NCI-H1105 treated with DMSO at 0.1 percent for 48 hours (cell line): ENCODE results near the gene P2RX2.

ENCODE experiments used
- DNase-seq: peaks from one replicate; lab custom pipeline; 2025; lab: John Stamatoyannopoulos, UW

Gene P2RX2

DNA sequence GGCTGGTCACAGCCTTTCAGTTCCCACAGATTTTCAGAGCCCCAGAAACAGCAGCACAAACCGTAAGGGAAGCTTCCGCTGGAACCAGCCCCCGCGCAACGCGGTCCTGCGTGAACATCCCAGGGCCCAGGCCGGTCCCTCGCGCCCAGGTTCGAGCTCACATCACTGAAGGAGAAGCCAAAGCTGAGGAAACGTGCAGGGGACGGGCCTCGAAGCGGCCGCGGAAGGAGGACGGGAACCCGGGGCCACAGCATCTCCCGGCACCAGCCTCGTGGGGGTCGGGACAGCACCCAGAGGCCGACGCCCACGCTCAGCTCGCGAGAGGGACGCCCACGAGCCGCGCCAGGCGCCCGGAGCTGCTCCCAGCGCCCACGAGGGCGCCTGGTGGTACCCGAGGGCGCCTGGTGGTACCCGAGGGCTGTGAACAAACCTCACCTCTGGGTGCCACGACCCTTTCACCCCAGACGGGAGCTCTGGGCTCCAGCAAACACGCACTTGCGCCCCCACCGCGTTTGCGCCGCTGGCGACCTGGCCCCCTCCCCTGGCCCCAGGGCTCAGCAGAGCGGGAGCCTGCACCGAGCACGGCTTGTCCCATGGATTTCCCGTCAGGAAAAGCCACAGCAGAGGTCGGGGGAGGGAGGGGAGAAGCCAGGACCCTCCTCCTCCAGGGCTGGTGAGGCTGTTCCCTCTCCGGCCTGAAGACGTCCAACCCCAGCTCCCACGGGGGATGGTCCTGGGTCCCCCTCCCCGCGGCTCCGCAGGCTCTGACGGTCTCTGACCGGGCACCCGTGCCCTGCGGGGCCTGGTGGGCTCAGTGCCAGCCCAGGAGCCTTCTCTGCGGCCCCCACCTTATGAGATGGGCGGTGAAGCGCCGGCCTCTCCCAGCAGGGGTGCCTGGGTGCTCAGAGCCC is 15.1 kb upstream of the P2RX2 start:
- no peak for DNase-seq

DNA sequence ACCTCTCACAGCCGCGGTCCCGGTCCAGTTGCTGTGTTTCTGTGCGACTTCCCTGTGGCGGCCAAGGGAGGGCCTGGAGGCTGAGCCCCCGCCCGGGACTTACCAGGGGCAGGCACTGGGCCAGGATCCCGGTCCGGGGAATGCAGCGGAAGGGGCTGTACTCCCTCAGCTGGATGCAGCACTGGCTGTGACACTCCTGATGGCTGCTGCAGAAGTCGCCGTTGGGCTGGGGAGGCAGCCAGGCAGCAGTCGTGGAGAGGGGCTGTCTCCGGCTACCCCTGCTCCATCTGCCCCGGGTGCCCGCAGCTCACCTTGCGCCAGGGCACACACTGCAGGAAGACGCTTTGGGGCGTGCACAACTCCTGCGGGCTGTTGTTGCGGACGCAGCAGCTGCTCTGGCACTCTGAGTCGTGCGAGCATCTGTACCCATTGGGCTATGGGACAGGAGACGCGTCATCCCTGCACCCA is 14.4 kb upstream of the P2RX2 start:
- no peak for DNase-seq

DNA sequence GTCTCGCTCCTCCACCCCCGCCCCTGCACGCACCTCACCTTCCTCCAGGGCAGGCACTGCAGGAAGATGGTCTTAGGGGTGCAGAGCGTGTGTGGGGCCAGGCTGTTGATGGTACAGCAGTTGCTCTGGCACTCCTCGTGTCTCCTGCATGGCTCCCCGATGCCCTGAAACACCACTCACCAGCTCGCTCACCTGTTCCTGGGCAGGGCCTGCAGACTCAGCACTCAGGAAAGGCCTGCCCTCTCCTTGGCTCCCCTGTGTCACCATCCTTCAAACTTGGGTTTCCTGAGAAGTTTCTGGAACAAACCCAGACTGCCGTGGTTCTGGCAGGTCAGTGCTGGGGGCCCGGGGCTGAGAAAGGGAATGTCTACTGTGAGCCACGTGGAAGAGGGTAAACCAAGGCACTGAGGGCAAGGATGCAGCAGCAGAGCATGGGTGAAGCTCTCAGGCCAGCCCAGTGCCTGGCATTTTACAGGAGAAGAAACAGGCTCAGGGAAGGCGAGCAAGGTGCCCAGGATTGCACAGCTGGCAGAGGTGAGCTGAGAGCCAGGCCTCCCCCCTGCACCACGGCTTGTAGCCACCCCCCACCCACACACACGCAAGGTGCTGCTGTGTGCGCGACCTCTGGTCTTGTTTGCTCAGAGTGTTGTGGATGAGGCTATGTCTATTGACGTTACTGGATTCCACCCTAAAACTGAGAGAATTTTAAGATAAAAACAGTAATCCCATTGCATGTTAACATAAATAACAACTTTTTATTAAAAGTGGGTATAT is 13.7 kb upstream of the P2RX2 start:
- no peak for DNase-seq

DNA sequence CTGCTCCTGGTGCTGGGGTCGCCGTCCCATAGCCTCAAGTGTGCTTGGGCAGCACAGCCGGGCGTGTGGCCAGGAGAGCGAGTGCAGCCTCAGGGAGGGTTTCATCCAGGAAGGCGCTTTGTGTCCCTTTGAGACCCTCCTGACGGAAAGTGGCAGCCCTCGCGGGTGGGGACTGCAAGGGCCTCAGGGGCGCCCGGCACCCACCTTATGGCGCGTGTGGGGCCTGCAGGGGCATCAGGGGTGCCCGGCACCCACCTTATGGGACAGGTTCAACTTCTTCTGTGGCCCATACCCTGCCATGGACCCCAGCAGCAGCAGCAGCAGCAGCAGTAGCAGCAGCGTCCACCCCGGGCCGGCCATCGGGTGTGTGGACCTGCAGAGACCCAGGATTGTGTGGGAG is 12.7 kb upstream of the P2RX2 start:
- DNase-seq: no peak

DNA sequence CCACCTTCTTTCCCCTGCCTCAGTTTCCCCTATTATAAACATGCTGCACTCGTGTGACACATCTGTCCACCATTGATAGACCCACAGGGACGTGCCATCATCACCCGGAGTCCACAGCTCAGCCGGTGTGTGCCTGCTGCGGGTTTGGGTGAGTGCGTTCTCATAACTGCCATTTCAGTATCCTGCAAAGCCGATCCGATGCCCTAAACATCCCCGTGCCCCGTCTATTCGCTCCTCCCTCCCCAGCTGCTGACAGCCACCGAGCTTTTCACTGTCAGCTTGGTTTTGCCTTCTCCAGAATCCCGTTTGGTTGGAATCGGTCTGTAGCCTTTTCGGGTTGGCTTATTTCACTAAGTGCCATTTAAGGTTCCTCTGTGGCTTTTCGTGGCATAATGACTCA is 12.1 kb upstream of the P2RX2 start:
- no peak for DNase-seq

DNA sequence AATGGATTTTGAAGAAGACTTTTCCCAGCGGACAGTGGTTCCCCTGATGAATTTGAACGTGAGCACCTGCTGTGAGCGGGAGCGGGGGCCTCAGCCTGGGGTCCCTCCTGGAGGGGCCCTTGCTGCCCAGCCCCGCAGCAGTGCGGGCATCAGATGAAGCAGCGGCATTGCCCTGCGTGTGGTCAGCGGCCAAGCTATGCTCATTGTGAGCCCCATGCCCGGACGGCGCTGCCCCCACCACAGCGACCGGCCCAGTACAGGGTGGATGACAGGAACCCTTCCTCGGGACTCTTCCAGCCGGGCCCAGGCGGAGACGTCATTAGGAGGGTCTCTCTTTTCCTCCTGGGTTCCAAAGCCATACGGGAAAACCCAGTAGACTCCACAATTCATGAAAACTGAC is 11.6 kb upstream of the P2RX2 start:
- DNase-seq: no peak

DNA sequence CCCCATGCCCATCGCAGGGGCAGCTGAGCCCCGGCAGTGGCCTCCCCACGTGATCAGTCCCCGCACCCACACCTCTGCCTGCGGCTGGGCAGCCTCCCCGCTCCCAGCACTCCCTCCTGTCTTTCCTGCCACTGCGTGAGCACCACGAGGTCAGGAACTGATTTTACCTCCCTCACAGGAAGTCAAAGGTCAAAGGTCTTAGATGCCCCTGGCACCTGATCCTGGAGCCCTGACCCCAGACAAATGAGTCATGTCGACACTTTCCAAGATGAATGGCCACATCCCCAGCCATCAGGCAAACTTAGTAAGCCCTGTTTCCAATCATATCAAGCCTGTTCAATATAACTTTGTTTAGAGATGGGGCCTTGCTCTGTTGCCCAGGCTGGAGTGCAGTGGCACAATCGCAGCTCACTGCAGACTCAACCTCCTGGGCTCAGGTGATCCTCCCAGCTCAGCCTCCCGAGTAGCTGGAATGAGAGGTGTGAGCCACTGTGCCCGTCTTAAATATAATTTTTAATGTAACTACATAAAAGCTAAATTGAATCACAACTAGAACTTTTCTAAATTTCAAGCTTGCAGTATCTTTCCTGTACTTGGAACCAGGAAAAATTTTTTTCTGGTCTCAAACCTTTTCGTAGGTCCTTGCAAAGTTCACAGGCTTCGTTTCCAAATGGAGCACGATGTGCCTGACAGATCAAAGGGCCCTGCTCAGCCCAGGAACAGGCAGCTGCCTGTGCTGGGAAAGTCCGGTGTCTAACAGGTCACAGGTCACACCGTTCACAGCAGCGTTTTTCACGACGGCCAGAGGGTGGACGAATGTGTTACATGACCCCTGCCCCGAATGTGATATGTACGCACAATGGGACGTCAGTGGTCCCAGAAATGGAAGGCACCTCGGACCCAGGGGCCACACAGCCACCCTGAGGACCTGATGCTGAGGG is 10.1 kb upstream of the P2RX2 start:
- no peak for DNase-seq

DNA sequence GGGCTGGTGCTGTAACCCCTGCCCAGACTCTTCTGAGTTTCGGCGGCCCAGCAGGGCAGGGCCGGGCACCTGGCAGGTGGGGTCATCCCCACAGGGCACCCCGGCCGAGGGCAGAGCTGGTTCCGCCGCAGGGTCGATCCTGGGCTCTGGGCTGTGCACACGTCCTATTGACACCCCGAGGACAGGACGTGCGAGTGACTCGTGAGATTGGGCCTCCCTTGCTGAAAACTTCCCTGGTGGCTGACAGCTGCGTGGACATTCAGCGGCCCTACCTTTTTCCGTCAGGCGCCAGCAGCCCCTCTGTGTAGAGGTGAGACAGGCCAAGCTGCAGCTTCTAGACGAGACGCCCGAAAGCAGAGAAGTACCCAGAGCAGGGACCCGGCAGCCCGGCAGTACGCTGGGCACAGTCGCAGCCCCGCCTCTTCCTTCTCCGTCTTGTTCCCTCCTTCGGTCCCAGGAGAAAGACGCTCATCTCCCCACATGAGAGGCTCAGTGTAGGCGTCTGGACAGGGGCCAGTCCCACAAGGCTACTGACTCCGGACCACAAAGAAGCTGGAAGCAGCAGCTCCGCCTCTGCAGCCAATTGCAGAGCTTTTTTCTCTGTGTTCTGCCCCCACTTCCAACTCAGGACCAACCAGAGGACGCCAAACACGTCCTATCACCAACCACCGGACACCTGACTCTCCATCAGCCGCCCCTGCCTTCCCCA is 8.4 kb upstream of the P2RX2 start, which contains the start of gene LRCOL1:
LRCOL1 (minus strand) TSS at position 532 of the 709 bp plus-strand sequence. CDS start 4,331 bp downstream, outside the sequence.
- no peak for DNase-seq

DNA sequence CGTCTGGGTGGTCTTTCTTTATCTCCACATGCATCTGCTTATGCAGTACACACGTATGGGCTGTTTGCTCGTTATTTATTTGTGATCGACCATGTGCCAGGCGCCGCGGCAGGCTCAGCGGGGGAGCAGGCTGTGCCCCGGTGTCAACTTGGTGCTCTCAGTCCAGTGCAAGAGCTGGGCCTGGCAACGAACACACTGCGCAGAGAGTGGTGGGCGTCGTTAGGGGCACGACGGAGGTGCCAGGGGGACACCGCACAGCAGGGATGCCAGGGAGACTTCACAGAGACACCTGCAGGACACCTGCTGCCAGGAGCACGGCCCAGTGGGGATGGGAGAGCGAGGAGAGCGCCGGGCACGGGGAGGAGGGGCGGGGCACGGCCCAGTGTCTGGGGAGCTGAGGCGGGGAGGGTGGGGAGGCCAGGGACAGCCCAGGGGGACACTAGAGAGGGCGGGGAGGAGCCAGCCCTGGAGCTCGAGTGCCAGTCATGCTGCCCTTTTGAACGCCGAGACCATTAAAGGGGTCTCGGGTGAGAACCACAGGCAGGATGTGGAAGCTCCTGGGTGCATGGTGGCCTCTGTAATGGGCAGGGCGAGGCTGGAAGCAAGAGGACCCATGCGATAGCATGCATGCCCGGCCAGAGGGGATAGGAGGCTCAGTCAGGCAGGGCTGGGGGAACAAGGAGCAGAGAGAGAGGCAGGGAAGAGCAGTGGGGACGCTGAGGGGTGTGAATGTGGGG is 7.5 kb upstream of the P2RX2 start:
- peak; percentile 28 for DNase-seq

DNA sequence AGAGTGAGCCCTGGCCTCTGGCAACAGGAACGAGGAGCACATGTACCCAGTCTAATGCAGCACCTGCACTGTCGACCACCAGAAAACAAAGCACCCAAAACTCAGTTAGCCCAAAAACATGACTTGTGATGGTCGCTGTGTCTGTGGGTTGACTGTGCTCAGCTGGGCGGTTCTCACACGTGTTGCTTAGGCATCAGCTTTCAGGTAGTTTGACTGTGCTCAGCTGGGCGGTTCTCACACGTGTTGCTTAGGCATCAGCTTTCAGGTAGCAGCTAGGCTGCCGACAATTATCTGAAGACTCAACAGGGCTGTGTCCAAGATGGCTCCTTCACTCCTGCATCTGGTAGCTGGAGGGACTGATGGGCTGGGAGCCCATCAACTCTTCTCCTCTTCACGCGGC is 7.0 kb upstream of the P2RX2 start:
- no peak for DNase-seq

DNA sequence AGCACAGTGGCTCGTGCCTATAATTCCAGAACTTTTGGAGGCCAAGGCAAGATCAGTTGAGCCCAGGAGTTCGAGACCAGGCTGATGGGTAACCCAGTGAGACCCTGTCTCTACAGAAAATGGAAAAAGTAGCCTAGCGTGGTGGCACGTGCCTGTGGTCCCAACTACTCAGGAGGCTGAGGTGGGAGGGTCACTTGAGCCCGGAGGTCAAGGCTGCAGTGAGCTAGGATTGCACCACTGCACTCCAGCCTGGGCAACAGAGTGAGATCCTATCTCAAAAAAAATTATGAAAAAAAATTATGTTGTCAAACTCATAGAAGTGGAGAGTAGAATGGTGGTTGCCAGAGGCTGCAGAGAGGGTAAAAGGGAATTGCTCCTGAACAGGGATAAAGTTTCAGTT is 4.5 kb upstream of the P2RX2 start:
- no peak for DNase-seq

DNA sequence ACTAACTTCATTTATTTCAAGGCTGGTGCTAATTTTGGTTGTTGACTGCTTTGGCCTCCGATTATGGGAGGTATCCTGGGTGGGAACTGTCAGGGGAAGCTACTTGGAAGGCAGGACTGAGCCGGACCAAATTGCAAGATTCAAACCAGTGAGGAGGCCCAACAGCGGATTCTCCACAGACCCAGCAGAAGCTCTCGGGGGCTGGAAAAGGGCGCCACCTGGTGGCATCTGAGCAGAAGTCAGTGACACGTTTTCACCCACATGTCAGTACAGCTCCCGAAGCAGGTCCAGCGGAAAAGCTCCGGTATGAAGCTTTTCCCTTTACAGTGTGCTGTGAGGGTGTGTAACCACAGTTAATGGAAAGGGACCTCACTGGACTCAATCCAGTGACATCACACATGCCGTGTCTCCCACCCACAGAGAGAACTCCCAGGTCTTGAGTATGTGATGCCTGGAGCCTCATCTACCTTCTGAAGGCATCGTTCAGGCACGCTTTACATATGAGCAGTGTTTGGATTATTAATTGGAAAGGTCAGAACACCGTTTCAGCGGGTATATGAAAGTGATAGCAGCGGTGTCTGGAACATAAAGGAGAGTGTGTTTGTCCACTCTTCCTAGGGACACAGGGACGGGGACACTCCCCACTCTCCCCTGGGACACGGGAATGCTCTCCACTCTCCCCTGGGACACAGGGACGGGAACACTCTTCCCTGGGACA is 3.6 kb upstream of the P2RX2 start:
- DNase-seq: peak; percentile 83

DNA sequence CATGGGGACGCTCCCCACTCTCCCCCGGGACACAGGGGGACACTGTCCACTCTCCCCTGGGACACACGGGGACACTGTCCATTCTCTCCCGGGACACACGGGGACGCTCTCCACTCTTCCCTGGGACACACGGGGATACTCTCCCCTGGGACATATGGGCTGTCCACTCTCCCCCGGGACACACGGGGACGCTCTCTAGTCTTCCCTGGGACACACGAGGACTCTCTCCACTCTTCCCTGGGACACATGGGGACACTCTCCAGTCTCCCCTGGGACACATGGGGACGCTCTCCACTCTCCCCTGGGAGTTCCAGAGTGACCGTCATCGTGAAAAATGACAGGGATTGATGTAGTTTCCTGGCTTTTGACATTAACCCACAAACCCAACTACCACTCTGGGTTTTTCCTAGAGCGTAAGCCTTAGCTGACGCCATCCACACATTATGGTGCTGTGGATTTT is 3.0 kb upstream of the P2RX2 start:
- no peak for DNase-seq

DNA sequence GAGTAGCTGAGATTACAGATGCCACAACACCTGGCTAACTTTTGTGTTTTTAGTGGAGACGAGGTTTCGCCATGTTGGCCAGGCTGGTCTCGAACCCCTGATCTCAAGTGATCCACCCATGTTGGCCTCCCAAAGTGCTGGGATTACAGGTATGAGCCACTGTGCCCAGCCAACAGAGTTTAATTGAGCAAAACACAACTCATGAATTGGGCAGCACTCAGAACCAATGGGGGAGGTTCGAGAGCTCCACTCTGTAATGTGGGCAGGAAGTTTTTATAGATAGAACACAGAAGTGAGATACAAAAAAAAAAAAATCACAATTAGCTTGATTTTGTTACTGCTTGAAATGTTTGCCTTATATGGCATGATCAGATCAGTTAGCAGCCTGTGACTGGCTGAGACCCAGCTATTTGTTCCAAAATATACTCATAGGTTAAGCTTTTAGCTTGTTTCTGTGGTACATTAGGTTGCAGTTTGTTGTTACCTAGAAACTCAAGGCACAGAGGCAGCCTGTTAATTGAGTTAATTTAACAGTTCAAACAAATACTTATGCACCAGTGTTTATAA is 1.4 kb upstream of the P2RX2 start:
- no peak for DNase-seq

DNA sequence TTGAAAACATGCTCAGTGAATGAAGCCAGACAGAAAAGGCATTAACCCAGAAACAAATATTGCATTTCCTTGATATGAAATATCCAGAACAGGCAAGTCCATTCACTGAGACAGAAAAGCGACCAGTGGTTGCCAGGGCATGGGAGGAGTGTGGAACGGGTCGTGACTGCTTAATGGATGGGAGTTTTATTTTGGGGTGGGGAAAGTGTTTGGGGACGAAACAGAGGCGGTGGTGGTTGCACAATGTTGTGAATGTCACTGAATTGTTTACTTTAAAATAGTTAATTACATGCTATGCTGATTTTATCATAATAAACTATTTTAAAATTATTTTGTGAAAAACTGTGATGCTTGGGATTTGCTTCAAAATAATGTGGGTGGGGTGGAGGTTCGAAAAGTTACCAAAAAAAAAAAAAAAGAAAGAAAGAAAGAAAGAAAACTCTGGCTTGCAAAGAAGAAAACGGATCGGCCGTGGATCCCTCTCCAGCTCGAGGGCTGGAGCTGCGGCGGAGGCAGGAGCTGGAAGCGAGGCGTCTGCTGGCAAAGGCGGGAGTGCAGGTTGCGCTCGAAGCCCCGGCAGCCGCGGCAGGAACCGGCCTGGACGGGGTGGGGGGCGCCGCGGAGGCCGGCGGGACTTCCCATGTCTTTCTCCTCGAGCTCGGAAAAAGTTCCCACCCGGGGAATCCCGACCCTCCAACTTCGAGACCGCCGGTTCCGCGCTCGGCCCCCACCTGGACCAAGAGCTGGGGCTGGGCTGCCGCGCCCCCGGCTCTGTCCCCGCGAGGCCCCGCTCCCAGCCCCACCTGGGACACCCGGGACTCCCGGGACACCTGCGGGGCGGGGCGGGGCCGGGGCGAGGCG is 524 bp upstream of the P2RX2 start:
- no peak for DNase-seq

DNA sequence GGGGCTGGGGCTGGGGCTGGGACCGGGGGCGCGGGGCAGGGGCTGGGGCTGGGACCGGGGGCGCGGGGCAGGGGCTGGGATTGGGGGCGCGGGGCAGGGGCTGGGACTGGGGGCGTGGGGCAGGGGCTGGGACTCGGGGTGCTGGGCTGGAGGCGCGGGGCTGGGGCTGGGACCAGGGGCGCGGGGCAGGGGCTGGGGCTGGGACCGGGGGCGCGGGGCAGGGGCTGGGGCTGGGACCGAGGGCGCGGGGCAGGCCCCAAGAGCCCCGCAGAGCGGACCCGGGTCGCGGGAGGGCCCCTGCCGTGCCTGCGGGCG is 452 bp downstream of the P2RX2 start:
- DNase-seq: no peak

DNA sequence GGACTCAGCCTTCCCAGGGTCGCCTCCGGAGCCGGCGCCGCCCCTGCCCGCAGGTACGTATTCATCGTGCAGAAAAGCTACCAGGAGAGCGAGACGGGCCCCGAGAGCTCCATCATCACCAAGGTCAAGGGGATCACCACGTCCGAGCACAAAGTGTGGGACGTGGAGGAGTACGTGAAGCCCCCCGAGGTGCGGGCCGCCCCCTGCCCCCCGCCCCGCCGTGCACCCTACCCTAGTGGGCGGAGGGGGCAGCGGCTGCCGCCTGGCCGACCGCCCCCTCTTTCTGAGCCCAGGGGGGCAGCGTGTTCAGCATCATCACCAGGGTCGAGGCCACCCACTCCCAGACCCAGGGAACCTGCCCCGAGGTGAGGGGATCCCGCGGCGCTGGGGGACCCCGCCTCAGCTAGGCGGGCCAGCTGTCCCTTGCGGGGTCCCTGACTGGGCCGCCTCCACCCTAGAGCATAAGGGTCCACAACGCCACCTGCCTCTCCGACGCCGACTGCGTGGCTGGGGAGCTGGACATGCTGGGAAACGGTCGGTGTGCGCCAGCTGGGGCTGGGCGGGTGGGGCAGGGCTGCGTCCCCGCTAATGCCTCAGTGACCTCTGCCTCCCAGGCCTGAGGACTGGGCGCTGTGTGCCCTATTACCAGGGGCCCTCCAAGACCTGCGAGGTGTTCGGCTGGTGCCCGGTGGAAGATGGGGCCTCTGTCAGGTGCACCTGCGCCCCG is 973 bp downstream of the P2RX2 start:
- no peak for DNase-seq
